Endothelial cell of umbilical vein (primary cell): Measurements from ENCODE around the gene MPIG6B. TPM values are rescaled to one million over a fixed set of nuclear protein-coding genes. Genes with fewer than 3 reads are reported as not detected.

Source experiments
- BruUV-seq: library from RNA; stranded (reverse); fragments of 400-500 nt; replicated peaks from 2 replicates; lab custom pipeline; 2021; lab: Mats Ljungman, UMichigan
- CTCF ChIA-PET: fragments of 300-600, 350-600 bp; sonication (Branson Sonifier 250); formaldehyde crosslinking; loops from one replicate; lab custom pipeline; 2021; ENCODE audit warnings: antibody characterized with exemption, inconsistent platforms; lab: Charles Lee
- POLR2A ChIA-PET: fragments of 300-600, 350-600 bp; sonication (Branson Sonifier 250); formaldehyde crosslinking; loops from one replicate; lab custom pipeline; 2021; ENCODE audit warnings: antibody characterized with exemption, inconsistent platforms; lab: Charles Lee
- DNase-seq: peaks from one replicate; pipeline ENCODE4 v3.0.0-alpha.2; 2011; ENCODE audit warnings: low read depth, low spot score
- FAIRE-seq: peaks from 2 replicates; lab custom pipeline; 2011; peaks lifted over from hg19 to GRCh38; lab: Jason Lieb, UNC
- H2AFZ ChIP-seq: 2 replicates; pipeline ENCODE4 v1.6.0; 2012; ENCODE audit warnings: low read depth, low read length, control low read depth, inconsistent platforms
- H3K27ac ChIP-seq: 2 replicates; pipeline ENCODE4 v1.5.1; 2011; ENCODE audit warnings: low read depth, mild to moderate bottlenecking, control low read depth, low read length, moderate library complexity; ENCODE audit not compliant: insufficient read depth
- H3K27me3 ChIP-seq, 2 experiments: 2 replicates each; pipeline versions ENCODE4 v1.6.0 to v1.6.1; 2011; ENCODE audit warnings: low read length in 2 of 2, mixed read lengths in 1 of 2; ENCODE audit not compliant: control insufficient read depth in 2 of 2, insufficient read depth in 2 of 2
- H3K36me3 ChIP-seq, 2 experiments: 2 replicates in 1 of 2; 3 replicates in 1 of 2; pipeline ENCODE4 v1.5.1; 2011; ENCODE audit warnings: low read length in 2 of 2, mild to moderate bottlenecking in 1 of 2, moderate library complexity in 1 of 2; ENCODE audit not compliant: control insufficient read depth in 2 of 2, insufficient read depth in 2 of 2; ENCODE audit errors: extremely low read depth in 1 of 2
- H3K4me1 ChIP-seq: 3 replicates; pipeline ENCODE4 v1.5.1; 2011; ENCODE audit warnings: mild to moderate bottlenecking, low read length; ENCODE audit not compliant: control insufficient read depth, insufficient read depth; ENCODE audit errors: extremely low read depth
- H3K4me2 ChIP-seq: 2 replicates; pipeline ENCODE4 v1.6.1; 2011; ENCODE audit warnings: low read length, control low read depth, mixed read lengths; ENCODE audit not compliant: insufficient read depth
- H3K4me3 ChIP-seq, 3 experiments: fragments of 200-600 bp in 1 of 3; sonication (generic), shearing (Covaris generic) in 1 of 3; replicated peaks in 1 of 3; 2 replicates each; pipeline ENCODE4 v1.5.1; 2011 to 2016; ENCODE audit warnings: control low read depth in 3 of 3, low read length in 3 of 3, mild to moderate bottlenecking in 2 of 3, inconsistent platforms in 1 of 3, low read depth in 1 of 3, moderate library complexity in 1 of 3; ENCODE audit not compliant: insufficient read depth in 1 of 3
- H3K79me2 ChIP-seq: 2 replicates; pipeline ENCODE4 v1.6.0; 2012; ENCODE audit warnings: low read length, inconsistent platforms; ENCODE audit not compliant: control insufficient read depth, insufficient read depth
- H3K9ac ChIP-seq: replicated peaks from 2 replicates; pipeline ENCODE3; 2011; ENCODE audit warnings: low read length, control low read depth; ENCODE audit not compliant: insufficient read depth; ENCODE audit errors: extremely low read depth
- H3K9me1 ChIP-seq: replicated peaks from 3 replicates; pipeline ENCODE4 v1.6.0; 2011; ENCODE audit warnings: mild to moderate bottlenecking, low read length; ENCODE audit not compliant: control insufficient read depth, insufficient read depth; ENCODE audit errors: extremely low read depth
- H3K9me3 ChIP-seq: replicated peaks from 2 replicates; pipeline ENCODE4 v1.5.1; 2012; ENCODE audit warnings: low read length, inconsistent platforms; ENCODE audit not compliant: control insufficient read depth, insufficient read depth
- H4K20me1 ChIP-seq: replicated peaks from 2 replicates; pipeline ENCODE3; 2011; ENCODE audit warnings: mild to moderate bottlenecking, low read length; ENCODE audit not compliant: control insufficient read depth, insufficient read depth; ENCODE audit errors: extremely low read depth
- EZH2 ChIP-seq: IDR thresholded peaks from 2 replicates; pipeline ENCODE4 v1.6.1; 2012; ENCODE audit warnings: borderline replicate concordance, low read depth, mild to moderate bottlenecking, moderate library complexity, low read length, inconsistent platforms; ENCODE audit not compliant: severe bottlenecking
- FOS ChIP-seq: IDR thresholded peaks from 2 replicates; pipeline ENCODE4 v1.6.1; 2011; ENCODE audit warnings: mild to moderate bottlenecking, low read length, moderate library complexity, borderline replicate concordance; ENCODE audit not compliant: insufficient read depth
- GATA2 ChIP-seq: IDR thresholded peaks from 2 replicates; pipeline ENCODE4 v1.7.0; 2011; ENCODE audit warnings: low read depth, mild to moderate bottlenecking, moderate library complexity, mixed read lengths, low read length; ENCODE audit not compliant: insufficient read length, insufficient read depth
- JUN ChIP-seq: IDR thresholded peaks from 2 replicates; pipeline ENCODE4 v1.6.1; 2011; ENCODE audit warnings: borderline replicate concordance, low read depth; ENCODE audit not compliant: insufficient read length, insufficient read depth
- MAX ChIP-seq: IDR thresholded peaks from 2 replicates; pipeline ENCODE4 v1.6.1; 2011; ENCODE audit not compliant: insufficient read depth, insufficient read length
- POLR2A ChIP-seq: IDR thresholded peaks from 2 replicates; pipeline ENCODE4 v1.6.1; 2012; ENCODE audit warnings: low read depth, mild to moderate bottlenecking, control low read depth, low read length
- POLR2AphosphoS5 ChIP-seq: IDR thresholded peaks from 2 replicates; pipeline ENCODE4 v1.6.1; 2012; ENCODE audit warnings: low read depth, mild to moderate bottlenecking, control low read depth, low read length, moderate library complexity; ENCODE audit not compliant: insufficient read depth
- dilution Hi-C: fragments of 300-500 bp; cut with MboI; formaldehyde crosslinking; loops from one replicate; pipeline ENCODE4 v1.15.0; 2019; ENCODE audit warnings: low sequenced_read_pairs; ENCODE audit not compliant: extremely low pct_ligation_motif_present
- intact Hi-C: fragments of 100-400 bp; cut with micrococcal nuclease; formaldehyde crosslinking; loops from one replicate; pipeline ENCODE4 v1.10.0; 2022
- polyA plus RNA-seq, 4 experiments: library from polyadenylated mRNA; depleted of rRNA in 3 of 4; stranded (reverse) in 3 of 4; unstranded in 1 of 4; fragments of >200 nt; gene quantifications; 2 replicates each; pipeline versions ENCODE4 v1.2.1 to v1.2.3, GENCODE V29; 2011 to 2012; ENCODE audit warnings: missing spikeins in 1 of 4
- total RNA-seq: library from RNA; stranded (reverse); gene quantifications from 2 replicates; pipeline ENCODE4 v1.2.3, GENCODE V29; 2021
- TF ChIP-seq, protein P1 (sequence below), 2 donors: IDR thresholded peaks; 1 replicate in 1 of 2; 2 replicates in 1 of 2; pipeline ENCODE4 v1.5.1; 2011; ENCODE audit warnings: low read length in 2 of 2, mild to moderate bottlenecking in 2 of 2, moderate library complexity in 2 of 2, control low read depth in 1 of 2, inconsistent platforms in 1 of 2, low read depth in 1 of 2; ENCODE audit not compliant: insufficient read depth in 1 of 2; ENCODE audit errors: extremely low read depth in 1 of 2

The MPIG6B gene
- total and polyA plus RNA-seq, 2 donors (not counting 3 experiments of a cell fraction or from before 2014, with no cell fraction given) = not detected

- H3K9me1 ChIP-seq = no peaks in the 10 kb centered on the region
- no peak within 1 kb of the TSS for H3K4me2 ChIP-seq
- peak within 1 kb of the TSS; percentile 2 for H3K27ac ChIP-seq
- H4K20me1 ChIP-seq = no peaks in the 10 kb centered on the region
- H3K79me2 ChIP-seq = no peaks in the 10 kb centered on the region
- no peaks in the 10 kb centered on the region for H3K9me3 ChIP-seq
- ChIA-PET CTCF (no interaction called here), POLR2A (no interaction called here)
- H3K9ac ChIP-seq = no peak within 1 kb of the TSS
- intact Hi-C loops = no loop called here
- no peak within 1 kb of the TSS for H2AFZ ChIP-seq
- peaks cover 2% of the 10 kb centered on the region in 2 experiments for H3K36me3 ChIP-seq
- no peaks in the 10 kb centered on the region for H3K4me1 ChIP-seq
- no peaks in the 10 kb centered on the region for H3K27me3 ChIP-seq
- DNase-seq (no peak), FAIRE-seq (no peak)
- H3K4me3 ChIP-seq = no peak within 1 kb of the TSS
- no peak for TF ChIP-seq POLR2AphosphoS5
- TF ChIP-seq, protein P1, sequence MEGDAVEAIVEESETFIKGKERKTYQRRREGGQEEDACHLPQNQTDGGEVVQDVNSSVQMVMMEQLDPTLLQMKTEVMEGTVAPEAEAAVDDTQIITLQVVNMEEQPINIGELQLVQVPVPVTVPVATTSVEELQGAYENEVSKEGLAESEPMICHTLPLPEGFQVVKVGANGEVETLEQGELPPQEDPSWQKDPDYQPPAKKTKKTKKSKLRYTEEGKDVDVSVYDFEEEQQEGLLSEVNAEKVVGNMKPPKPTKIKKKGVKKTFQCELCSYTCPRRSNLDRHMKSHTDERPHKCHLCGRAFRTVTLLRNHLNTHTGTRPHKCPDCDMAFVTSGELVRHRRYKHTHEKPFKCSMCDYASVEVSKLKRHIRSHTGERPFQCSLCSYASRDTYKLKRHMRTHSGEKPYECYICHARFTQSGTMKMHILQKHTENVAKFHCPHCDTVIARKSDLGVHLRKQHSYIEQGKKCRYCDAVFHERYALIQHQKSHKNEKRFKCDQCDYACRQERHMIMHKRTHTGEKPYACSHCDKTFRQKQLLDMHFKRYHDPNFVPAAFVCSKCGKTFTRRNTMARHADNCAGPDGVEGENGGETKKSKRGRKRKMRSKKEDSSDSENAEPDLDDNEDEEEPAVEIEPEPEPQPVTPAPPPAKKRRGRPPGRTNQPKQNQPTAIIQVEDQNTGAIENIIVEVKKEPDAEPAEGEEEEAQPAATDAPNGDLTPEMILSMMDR (IDR thresholded peaks at IDR 0.05; ENCODE audit: extremely low read depth in 1 of 2, insufficient read depth in 1 of 2, low read depth in 1 of 2, low read length in 2 of 2) = no peak
- no peak for TF ChIP-seq MAX
- TF ChIP-seq GATA2 = no peak
- no peak for TF ChIP-seq JUN
- no peak for TF ChIP-seq POLR2A
- no peak for TF ChIP-seq FOS
- no peak for TF ChIP-seq EZH2
- dilution Hi-C loops = no loop called here
- TSS peak; percentile 12 for BruUV-seq
These were observed 39.2 kb downstream of the MPIG6B start, which contains the start of gene SAPCD1 for GRCh38 chr6:31762356-31762755. Gene SAPCD1, plus strand, starts transcription at chr6:31762656. Its CDS starts 399 bp downstream, at chr6:31763055.
